Gastroesophageal sphincter (tissue), 3 donors: ENCODE measurements around the gene MARF1.

Source experiments
- CTCF ChIP-seq, 4 experiments: fragments of 200-600 bp in 2 of 4; fragments of 450-650 bp in 2 of 4; sonication (generic) in 1 of 4; IDR thresholded peaks; one replicate each; pipeline ENCODE4 v1.5.1; 2017 to 2019; ENCODE audit warnings: antibody characterized with exemption in 4 of 4, mild to moderate bottlenecking in 2 of 4, moderate library complexity in 2 of 4
- EP300 ChIP-seq: sonication (generic); formaldehyde crosslinking; IDR thresholded peaks from one replicate; pipeline ENCODE4 v1.6.1; 2017; ENCODE audit warnings: antibody characterized with exemption, mild to moderate bottlenecking
- POLR2A ChIP-seq, 2 donors: fragments of 450-650 bp; IDR thresholded peaks; one replicate each; pipeline ENCODE4 v1.6.1; 2017; ENCODE audit warnings: antibody characterized with exemption in 2 of 2, mild to moderate bottlenecking in 2 of 2, moderate library complexity in 1 of 2
- POLR2AphosphoS5 ChIP-seq: sonication (generic); formaldehyde crosslinking; IDR thresholded peaks from one replicate; pipeline ENCODE4 v1.6.1; 2017; ENCODE audit warnings: antibody characterized with exemption

GRCh38 chr16:15620611-15621195 is 22.3 kb downstream of the MARF1 start:
- TF ChIP-seq CTCF (IDR thresholded peaks at IDR 0.05): no peak
- no peak for TF ChIP-seq POLR2A (IDR thresholded peaks at IDR 0.05)
- no peak for TF ChIP-seq POLR2AphosphoS5
- TF ChIP-seq EP300: no peak
